HepG2 (cell line): ENCODE data around the gene GTF2H1. TPM values are rescaled to one million over a fixed set of nuclear protein-coding genes. Genes with fewer than 3 reads are reported as not detected.
A peak's percentile ranks its signal among the peaks of the same experiment; 100 is the strongest.

Experiments
- ATAD3A ChIP-seq: sonication (generic); formaldehyde crosslinking; IDR thresholded peaks from 2 replicates; pipeline ENCODE4 v1.4.0; 2020; ENCODE audit warnings: missing genetic modification reagents
- BORCS8-MEF2B ChIP-seq: sonication (generic); formaldehyde crosslinking; IDR thresholded peaks from 2 replicates; pipeline ENCODE4 v1.8.0; 2022; ENCODE audit warnings: mild to moderate bottlenecking, missing genetic modification reagents
- ERF ChIP-seq: IDR thresholded peaks from 2 replicates; pipeline ENCODE4 v1.6.1; 2018; ENCODE audit warnings: missing biosample characterization, missing genetic modification reagents
- FOXJ3 ChIP-seq: sonication (generic); formaldehyde crosslinking; IDR thresholded peaks from 2 replicates; pipeline ENCODE4 v1.4.0; 2020; ENCODE audit warnings: missing genetic modification reagents, mild to moderate bottlenecking, borderline replicate concordance
- GTF2F1 ChIP-seq: fragments of 150-350 bp; IDR thresholded peaks from 2 replicates; pipeline ENCODE4 v1.6.1; 2014; ENCODE audit warnings: low read length
- HHEX ChIP-seq: IDR thresholded peaks from 2 replicates; pipeline ENCODE4 v1.6.1; 2016; ENCODE audit warnings: control low read depth
- JDP2 ChIP-seq: sonication (generic); formaldehyde crosslinking; IDR thresholded peaks from 2 replicates; pipeline ENCODE4 v1.8.1; 2022; ENCODE audit warnings: missing genetic modification reagents, borderline replicate concordance
- KLF15 ChIP-seq: sonication (generic); formaldehyde crosslinking; IDR thresholded peaks from 2 replicates; pipeline ENCODE4 v1.8.1; 2023; ENCODE audit warnings: borderline replicate concordance, mild to moderate bottlenecking, inconsistent platforms, missing genetic modification reagents, mixed read lengths
- NR3C1 ChIP-seq: sonication (generic); formaldehyde crosslinking; IDR thresholded peaks from 2 replicates; pipeline ENCODE4 v1.4.0; 2020; ENCODE audit warnings: missing genetic modification reagents
- PHF21A ChIP-seq: sonication (generic); formaldehyde crosslinking; IDR thresholded peaks from 2 replicates; pipeline ENCODE4 v1.5.0; 2020; ENCODE audit warnings: mild to moderate bottlenecking, missing genetic modification reagents
- SMAD1 ChIP-seq: sonication (generic); formaldehyde crosslinking; IDR thresholded peaks from 2 replicates; pipeline ENCODE4 v1.4.0; 2020; ENCODE audit warnings: missing genetic modification reagents, low read depth, mild to moderate bottlenecking, borderline replicate concordance
- TGIF2 ChIP-seq: IDR thresholded peaks from 2 replicates; pipeline ENCODE4 v1.6.1; 2016; ENCODE audit warnings: control low read depth, missing compliant biosample characterization
- TSC22D2 ChIP-seq: sonication (generic); formaldehyde crosslinking; IDR thresholded peaks from 2 replicates; pipeline ENCODE4 v1.5.1; 2020; ENCODE audit warnings: missing genetic modification reagents, mild to moderate bottlenecking, borderline replicate concordance
- XBP1 ChIP-seq: sonication (generic); formaldehyde crosslinking; IDR thresholded peaks from 2 replicates; pipeline ENCODE4 v1.5.0; 2020; ENCODE audit warnings: missing genetic modification reagents
- ZFP62 ChIP-seq: sonication (generic); formaldehyde crosslinking; IDR thresholded peaks from 2 replicates; pipeline ENCODE4 v1.4.0; 2020; ENCODE audit warnings: missing genetic modification reagents
- ZNF572 ChIP-seq: sonication (generic); formaldehyde crosslinking; IDR thresholded peaks from 2 replicates; pipeline ENCODE4 v1.5.1; 2020; ENCODE audit warnings: mild to moderate bottlenecking, missing genetic modification reagents
- ZNF614 ChIP-seq: IDR thresholded peaks from 2 replicates; pipeline ENCODE4 v1.6.1; 2018; ENCODE audit warnings: missing biosample characterization, missing genetic modification reagents, inconsistent platforms, borderline replicate concordance
- ZNF749 ChIP-seq: sonication (generic); formaldehyde crosslinking; IDR thresholded peaks from 2 replicates; pipeline ENCODE4 v1.8.0; 2022; ENCODE audit warnings: mild to moderate bottlenecking, missing genetic modification reagents, moderate library complexity, borderline replicate concordance
- ZNF777 ChIP-seq: sonication (generic); formaldehyde crosslinking; IDR thresholded peaks from 2 replicates; pipeline ENCODE4 v1.4.0; 2020; ENCODE audit warnings: missing genetic modification reagents
- polyA plus RNA-seq, 8 experiments: library from polyadenylated mRNA; depleted of rRNA in 3 of 8; stranded (reverse) in 7 of 8; unstranded in 1 of 8; fragments of >200 nt; fragmentation: Illumina TruSeq in 4 of 8; extraction: Trizol in 4 of 8; gene quantifications; 2 replicates each; pipeline versions ENCODE4 v1.2.1 to v1.2.3, GENCODE V29; 2011 to 2016; ENCODE audit warnings: low read depth in 4 of 8, missing spikeins in 1 of 8, mixed read lengths in 1 of 8; ENCODE audit not compliant: insufficient read depth in 1 of 8
- total RNA-seq, 5 experiments: library from RNA; depleted of rRNA; stranded (reverse); fragments of >200 nt; fragmentation: Illumina TruSeq; extraction: Trizol; gene quantifications; 2 replicates each; pipeline ENCODE4 v1.2.3, GENCODE V29; 2016; ENCODE audit warnings: low read depth in 1 of 5
- TF ChIP-seq, protein P1 (sequence below): sonication (generic); formaldehyde crosslinking; IDR thresholded peaks from 2 replicates; pipeline ENCODE4 v1.8.1; 2023; ENCODE audit warnings: mild to moderate bottlenecking, inconsistent platforms, moderate library complexity, missing genetic modification reagents, borderline replicate concordance
- TF ChIP-seq, protein P2 (sequence below): sonication (generic); formaldehyde crosslinking; IDR thresholded peaks from 2 replicates; pipeline ENCODE4 v1.5.1; 2020; ENCODE audit warnings: missing genetic modification reagents, mild to moderate bottlenecking, borderline replicate concordance
- TF ChIP-seq, protein P3 (sequence below): IDR thresholded peaks from 2 replicates; pipeline ENCODE4 v1.6.1; 2016; ENCODE audit warnings: missing genetic modification reagents, missing compliant biosample characterization
- TF ChIP-seq, protein P4 (sequence below): sonication (generic); formaldehyde crosslinking; IDR thresholded peaks from 2 replicates; pipeline ENCODE4 v1.4.0; 2020; ENCODE audit warnings: missing genetic modification reagents, borderline replicate concordance

Gene GTF2H1
- total and polyA plus RNA-seq, 2 of the 13 experiments (the other 11 are each of a cell fraction or from before 2014, with no cell fraction given): 15.7 to 51.4 TPM

DNA sequence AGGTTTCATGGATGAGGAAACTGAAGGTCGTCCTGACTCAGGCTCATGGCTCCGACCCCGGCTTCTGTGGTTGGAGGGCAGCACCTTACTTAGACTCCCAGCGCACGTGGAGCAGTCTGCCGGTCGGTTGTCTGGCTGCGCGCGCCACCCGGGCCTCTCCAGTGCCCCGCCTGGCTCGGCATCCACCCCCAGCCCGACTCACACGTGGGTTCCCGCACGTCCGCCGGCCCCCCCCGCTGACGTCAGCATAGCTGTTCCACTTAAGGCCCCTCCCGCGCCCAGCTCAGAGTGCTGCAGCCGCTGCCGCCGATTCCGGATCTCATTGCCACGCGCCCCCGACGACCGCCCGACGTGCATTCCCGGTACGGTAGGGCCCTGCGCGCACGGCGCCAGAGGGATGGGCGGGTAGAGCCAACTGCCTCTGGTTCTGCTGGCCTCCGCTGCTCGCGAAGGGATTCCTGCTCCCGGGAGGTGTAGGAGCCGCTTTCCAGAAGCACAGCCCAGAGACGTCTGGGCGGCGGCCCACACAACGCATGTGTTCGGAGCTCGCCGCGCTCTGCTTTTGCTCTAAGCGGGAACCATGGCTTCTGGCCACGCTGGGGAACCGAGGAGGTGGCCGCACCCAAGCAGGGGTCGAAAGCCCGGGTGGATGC is 72.0 kb downstream of the GTF2H1 start, which contains the start of gene LDHA (continued):
- TF ChIP-seq FOXJ3 (CRISPR knock-in tag) (peak; percentile 69; the same call in 1 of the 2 replicates), NR3C1 (no peak), KLF15 (CRISPR knock-in tag) (peak; percentile 95), ERF (CRISPR knock-in tag) (peak; percentile 99), XBP1 (CRISPR knock-in tag) (peak; percentile 83), GTF2F1 (peak; percentile 79; the same call in 1 of the 2 replicates), TSC22D2 (CRISPR knock-in tag) (0 out of 2 replicates have a peak, but pooled peaks have one; percentile 73), ZNF572 (CRISPR knock-in tag) (peak; percentile 96; the same call in 1 of the 2 replicates), ATAD3A (CRISPR knock-in tag) (no peak), PHF21A (CRISPR knock-in tag) (peak; percentile 80; the same call in 1 of the 2 replicates), TGIF2 (CRISPR knock-in tag) (peak; percentile 93), ZFP62 (CRISPR knock-in tag) (no peak), ZNF614 (CRISPR knock-in tag) (peak; percentile 94; the same call in 1 of the 2 replicates), JDP2 (CRISPR knock-in tag) (0 out of 2 replicates have a peak, but pooled peaks have one; percentile 22), ZNF749 (CRISPR knock-in tag) (peak; percentile 96), BORCS8-MEF2B (peak; percentile 99), ZNF777 (CRISPR knock-in tag) (peak; percentile 97), HHEX (CRISPR knock-in tag) (no peak), SMAD1 (peak; percentile 92; the same call in 1 of the 2 replicates)
- TF ChIP-seq, protein P1, sequence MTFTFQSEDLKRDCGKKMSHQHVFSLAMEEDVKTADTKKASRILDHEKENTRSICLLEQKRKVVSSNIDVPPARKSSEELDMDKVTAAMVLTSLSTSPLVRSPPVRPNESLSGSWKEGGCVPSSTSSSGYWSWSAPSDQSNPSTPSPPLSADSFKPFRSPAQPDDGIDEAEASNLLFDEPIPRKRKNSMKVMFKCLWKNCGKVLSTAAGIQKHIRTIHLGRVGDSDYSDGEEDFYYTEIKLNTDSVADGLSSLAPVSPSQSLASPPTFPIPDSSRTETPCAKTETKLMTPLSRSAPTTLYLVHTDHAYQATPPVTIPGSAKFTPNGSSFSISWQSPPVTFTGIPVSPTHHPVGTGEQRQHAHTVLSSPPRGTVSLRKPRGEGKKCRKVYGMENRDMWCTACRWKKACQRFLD (CRISPR knock-in tag): peak; percentile 98
- TF ChIP-seq, protein P2, sequence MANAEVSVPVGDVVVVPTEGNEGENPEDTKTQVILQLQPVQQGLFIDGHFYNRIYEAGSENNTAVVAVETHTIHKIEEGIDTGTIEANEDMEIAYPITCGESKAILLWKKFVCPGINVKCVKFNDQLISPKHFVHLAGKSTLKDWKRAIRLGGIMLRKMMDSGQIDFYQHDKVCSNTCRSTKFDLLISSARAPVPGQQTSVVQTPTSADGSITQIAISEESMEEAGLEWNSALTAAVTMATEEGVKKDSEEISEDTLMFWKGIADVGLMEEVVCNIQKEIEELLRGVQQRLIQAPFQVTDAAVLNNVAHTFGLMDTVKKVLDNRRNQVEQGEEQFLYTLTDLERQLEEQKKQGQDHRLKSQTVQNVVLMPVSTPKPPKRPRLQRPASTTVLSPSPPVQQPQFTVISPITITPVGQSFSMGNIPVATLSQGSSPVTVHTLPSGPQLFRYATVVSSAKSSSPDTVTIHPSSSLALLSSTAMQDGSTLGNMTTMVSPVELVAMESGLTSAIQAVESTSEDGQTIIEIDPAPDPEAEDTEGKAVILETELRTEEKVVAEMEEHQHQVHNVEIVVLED: peak; percentile 88
- TF ChIP-seq, protein P3, sequence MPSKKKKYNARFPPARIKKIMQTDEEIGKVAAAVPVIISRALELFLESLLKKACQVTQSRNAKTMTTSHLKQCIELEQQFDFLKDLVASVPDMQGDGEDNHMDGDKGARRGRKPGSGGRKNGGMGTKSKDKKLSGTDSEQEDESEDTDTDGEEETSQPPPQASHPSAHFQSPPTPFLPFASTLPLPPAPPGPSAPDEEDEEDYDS: peak; percentile 98
- TF ChIP-seq, protein P4, sequence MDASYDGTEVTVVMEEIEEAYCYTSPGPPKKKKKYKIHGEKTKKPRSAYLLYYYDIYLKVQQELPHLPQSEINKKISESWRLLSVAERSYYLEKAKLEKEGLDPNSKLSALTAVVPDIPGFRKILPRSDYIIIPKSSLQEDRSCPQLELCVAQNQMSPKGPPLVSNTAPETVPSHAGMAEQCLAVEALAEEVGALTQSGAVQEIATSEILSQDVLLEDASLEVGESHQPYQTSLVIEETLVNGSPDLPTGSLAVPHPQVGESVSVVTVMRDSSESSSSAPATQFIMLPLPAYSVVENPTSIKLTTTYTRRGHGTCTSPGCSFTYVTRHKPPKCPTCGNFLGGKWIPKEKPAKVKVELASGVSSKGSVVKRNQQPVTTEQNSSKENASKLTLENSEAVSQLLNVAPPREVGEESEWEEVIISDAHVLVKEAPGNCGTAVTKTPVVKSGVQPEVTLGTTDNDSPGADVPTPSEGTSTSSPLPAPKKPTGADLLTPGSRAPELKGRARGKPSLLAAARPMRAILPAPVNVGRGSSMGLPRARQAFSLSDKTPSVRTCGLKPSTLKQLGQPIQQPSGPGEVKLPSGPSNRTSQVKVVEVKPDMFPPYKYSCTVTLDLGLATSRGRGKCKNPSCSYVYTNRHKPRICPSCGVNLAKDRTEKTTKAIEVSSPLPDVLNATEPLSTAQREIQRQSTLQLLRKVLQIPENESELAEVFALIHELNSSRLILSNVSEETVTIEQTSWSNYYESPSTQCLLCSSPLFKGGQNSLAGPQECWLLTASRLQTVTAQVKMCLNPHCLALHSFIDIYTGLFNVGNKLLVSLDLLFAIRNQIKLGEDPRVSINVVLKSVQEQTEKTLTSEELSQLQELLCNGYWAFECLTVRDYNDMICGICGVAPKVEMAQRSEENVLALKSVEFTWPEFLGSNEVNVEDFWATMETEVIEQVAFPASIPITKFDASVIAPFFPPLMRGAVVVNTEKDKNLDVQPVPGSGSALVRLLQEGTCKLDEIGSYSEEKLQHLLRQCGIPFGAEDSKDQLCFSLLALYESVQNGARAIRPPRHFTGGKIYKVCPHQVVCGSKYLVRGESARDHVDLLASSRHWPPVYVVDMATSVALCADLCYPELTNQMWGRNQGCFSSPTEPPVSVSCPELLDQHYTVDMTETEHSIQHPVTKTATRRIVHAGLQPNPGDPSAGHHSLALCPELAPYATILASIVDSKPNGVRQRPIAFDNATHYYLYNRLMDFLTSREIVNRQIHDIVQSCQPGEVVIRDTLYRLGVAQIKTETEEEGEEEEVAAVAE (CRISPR knock-in tag): peak; percentile 94
